IgD-negative memory B cell (primary cell): ENCODE measurements around the gene GPC6. TPM values are rescaled to one million over a fixed set of nuclear protein-coding genes. Genes with fewer than 3 reads are reported as not detected.

Experiments
- H3K27ac Mint-ChIP-seq, 3 donors: one replicate each; pipeline ENCODE4 v1.8.0; 2020 to 2022; ENCODE audit warnings: mild to moderate bottlenecking in 3 of 3, mixed read lengths in 3 of 3, moderate library complexity in 1 of 3
- H3K27me3 Mint-ChIP-seq: one replicate; pipeline ENCODE4 v1.8.0; 2021; ENCODE audit warnings: mixed read lengths
- H3K36me3 Mint-ChIP-seq: one replicate; pipeline ENCODE4 v1.8.0; 2020; ENCODE audit warnings: mild to moderate bottlenecking, mixed read lengths
- H3K4me1 Mint-ChIP-seq, 3 donors: one replicate each; pipeline ENCODE4 v1.8.0; 2020 to 2022; ENCODE audit warnings: mixed read lengths in 3 of 3, mild to moderate bottlenecking in 1 of 3
- H3K4me3 Mint-ChIP-seq, 4 donors: one replicate each; pipeline ENCODE4 v1.8.0; 2020 to 2022; ENCODE audit warnings: mild to moderate bottlenecking in 4 of 4, mixed read lengths in 4 of 4, moderate library complexity in 3 of 4
- H3K9me3 Mint-ChIP-seq, 3 donors: one replicate each; pipeline ENCODE4 v1.8.0; 2020 to 2021; ENCODE audit warnings: mixed read lengths in 3 of 3, mild to moderate bottlenecking in 1 of 3
- polyA plus RNA-seq: library from polyadenylated mRNA; unstranded; fragments of 300-500 nt; fragmentation: Illumina TruSeq; gene quantifications from one replicate; pipeline ENCODE4 v1.2.3, GENCODE V29; 2021

Gene GPC6
- polyA plus RNA-seq, 1 donor from 2014 or later: not detected

- Mint-ChIP-seq H3K27me3 (no peaks in the 10 kb centered on the region), H3K4me3 (no peak overlapping the region), H3K9me3 (no peaks in the 10 kb centered on the region), H3K4me1 (peaks cover 0 to 2% (median 1%) of the 10 kb centered on the region in 3 donors), H3K27ac (no peak overlapping the region), H3K36me3 (no peaks in the 10 kb centered on the region)
Observed at GRCh38 chr13:94261163-94261562, 1034.6 kb downstream of the GPC6 start.

- Mint-ChIP-seq H3K4me3 (no peak overlapping the region), H3K36me3 (no peaks in the 10 kb centered on the region), H3K4me1 (peaks cover 0 to 2% (median 1%) of the 10 kb centered on the region in 3 donors)
Observed at GRCh38 chr13:94263038-94263437, 1036.4 kb downstream of the GPC6 start.

GRCh38 chr13:94267581-94268366, 1041.2 kb downstream of the GPC6 start:
- no peak overlapping the region for H3K4me3 Mint-ChIP-seq
- no peaks in the 10 kb centered on the region for H3K27me3 Mint-ChIP-seq

More at GRCh38 chr13:94263038-94263437, 1036.4 kb downstream of the GPC6 start:
- Mint-ChIP-seq H3K27ac (no peak overlapping the region), H3K9me3 (no peaks in the 10 kb centered on the region), H3K27me3 (no peaks in the 10 kb centered on the region)

GRCh38 chr13:94268661-94269060, 1042.1 kb downstream of the GPC6 start:
- H3K27ac Mint-ChIP-seq: no peak overlapping the region

More at GRCh38 chr13:94267581-94268366, 1041.2 kb downstream of the GPC6 start:
- Mint-ChIP-seq H3K27ac (no peak overlapping the region), H3K9me3 (no peaks in the 10 kb centered on the region), H3K4me1 (no peaks in the 10 kb centered on the region), H3K36me3 (no peaks in the 10 kb centered on the region)

GRCh38 chr13:94269557-94269956, 1043.0 kb downstream of the GPC6 start:
- Mint-ChIP-seq H3K27ac (peak overlapping the region in 1 of 3 donors; percentile 94), H3K27me3 (no peaks in the 10 kb centered on the region), H3K4me1 (peaks cover 0 to 3% (median 0%) of the 10 kb centered on the region in 3 donors), H3K4me3 (no peak overlapping the region), H3K36me3 (peaks cover 2% of the 10 kb centered on the region), H3K9me3 (no peaks in the 10 kb centered on the region)

More at GRCh38 chr13:94268661-94269060, 1042.1 kb downstream of the GPC6 start:
- no peaks in the 10 kb centered on the region for H3K27me3 Mint-ChIP-seq
- no peak overlapping the region for H3K4me3 Mint-ChIP-seq
- peaks cover 2% of the 10 kb centered on the region for H3K36me3 Mint-ChIP-seq
- no peaks in the 10 kb centered on the region for H3K9me3 Mint-ChIP-seq
- H3K4me1 Mint-ChIP-seq: no peaks in the 10 kb centered on the region

GRCh38 chr13:94270556-94270955, 1043.9 kb downstream of the GPC6 start:
- Mint-ChIP-seq H3K27me3 (no peaks in the 10 kb centered on the region), H3K36me3 (peaks cover 6% of the 10 kb centered on the region), H3K9me3 (no peaks in the 10 kb centered on the region), H3K4me1 (peaks cover 0 to 3% (median 0%) of the 10 kb centered on the region in 3 donors), H3K27ac (no peak overlapping the region), H3K4me3 (peak overlapping the region in 1 of 4 donors; percentile 60)

GRCh38 chr13:94272038-94272437, 1045.4 kb downstream of the GPC6 start:
- Mint-ChIP-seq H3K4me1 (peaks cover 0 to 3% (median 0%) of the 10 kb centered on the region in 3 donors), H3K9me3 (no peaks in the 10 kb centered on the region), H3K36me3 (peaks cover 6% of the 10 kb centered on the region), H3K27ac (no peak overlapping the region), H3K4me3 (no peak overlapping the region), H3K27me3 (no peaks in the 10 kb centered on the region)

GRCh38 chr13:94280349-94280748, 1053.7 kb downstream of the GPC6 start:
- Mint-ChIP-seq H3K27me3 (peaks cover 2% of the 10 kb centered on the region), H3K9me3 (peaks cover 0 to 9% (median 4%) of the 10 kb centered on the region in 3 donors), H3K4me3 (no peak overlapping the region), H3K27ac (no peak overlapping the region), H3K4me1 (no peaks in the 10 kb centered on the region), H3K36me3 (peaks cover 1% of the 10 kb centered on the region)

- peaks cover 2% of the 10 kb centered on the region for H3K27me3 Mint-ChIP-seq
- no peaks in the 10 kb centered on the region for H3K36me3 Mint-ChIP-seq
- no peaks in the 10 kb centered on the region for H3K4me1 Mint-ChIP-seq
- H3K9me3 Mint-ChIP-seq: peaks cover 0 to 9% (median 4%) of the 10 kb centered on the region in 3 donors
- H3K4me3 Mint-ChIP-seq: no peak overlapping the region
- no peak overlapping the region for H3K27ac Mint-ChIP-seq
Observed at GRCh38 chr13:94280845-94281244, 1054.2 kb downstream of the GPC6 start.

GRCh38 chr13:94286581-94286980, 1060.0 kb downstream of the GPC6 start:
- Mint-ChIP-seq H3K4me1 (no peaks in the 10 kb centered on the region), H3K9me3 (peaks cover 0 to 4% (median 0%) of the 10 kb centered on the region in 3 donors), H3K27me3 (peaks cover 2% of the 10 kb centered on the region), H3K27ac (no peak overlapping the region), H3K36me3 (peaks cover 3% of the 10 kb centered on the region), H3K4me3 (no peak overlapping the region)

- H3K9me3 Mint-ChIP-seq: no peaks in the 10 kb centered on the region
- H3K4me1 Mint-ChIP-seq: no peaks in the 10 kb centered on the region
- H3K36me3 Mint-ChIP-seq: peaks cover 3% of the 10 kb centered on the region
- H3K27me3 Mint-ChIP-seq: no peaks in the 10 kb centered on the region
- no peak overlapping the region for H3K4me3 Mint-ChIP-seq
- H3K27ac Mint-ChIP-seq: no peak overlapping the region
Observed at GRCh38 chr13:94291631-94292322, 1065.2 kb downstream of the GPC6 start.

- no peak overlapping the region for H3K27ac Mint-ChIP-seq
- no peak overlapping the region for H3K4me3 Mint-ChIP-seq
- peaks cover 3% of the 10 kb centered on the region for H3K36me3 Mint-ChIP-seq
- no peaks in the 10 kb centered on the region for H3K4me1 Mint-ChIP-seq
- H3K9me3 Mint-ChIP-seq: no peaks in the 10 kb centered on the region
- no peaks in the 10 kb centered on the region for H3K27me3 Mint-ChIP-seq
Observed at GRCh38 chr13:94292323-94292640, 1065.7 kb downstream of the GPC6 start.

- Mint-ChIP-seq H3K4me3 (no peak overlapping the region), H3K27ac (no peak overlapping the region), H3K9me3 (peaks cover 0 to 1% (median 0%) of the 10 kb centered on the region in 3 donors), H3K27me3 (no peaks in the 10 kb centered on the region), H3K36me3 (no peaks in the 10 kb centered on the region), H3K4me1 (no peaks in the 10 kb centered on the region)
Observed at GRCh38 chr13:94296471-94296870, 1069.9 kb downstream of the GPC6 start.

GRCh38 chr13:94298346-94298745, 1071.7 kb downstream of the GPC6 start:
- H3K27ac Mint-ChIP-seq: no peak overlapping the region
- H3K9me3 Mint-ChIP-seq: peaks cover 0 to 4% (median 1%) of the 10 kb centered on the region in 3 donors
- H3K36me3 Mint-ChIP-seq: no peaks in the 10 kb centered on the region
- peaks cover 3% of the 10 kb centered on the region for H3K27me3 Mint-ChIP-seq
- H3K4me1 Mint-ChIP-seq: no peaks in the 10 kb centered on the region
- H3K4me3 Mint-ChIP-seq: no peak overlapping the region

GRCh38 chr13:94300401-94300800, 1073.8 kb downstream of the GPC6 start:
- Mint-ChIP-seq H3K9me3 (peaks cover 0 to 4% (median 1%) of the 10 kb centered on the region in 3 donors), H3K36me3 (no peaks in the 10 kb centered on the region), H3K27ac (no peak overlapping the region), H3K27me3 (peaks cover 3% of the 10 kb centered on the region), H3K4me3 (no peak overlapping the region), H3K4me1 (no peaks in the 10 kb centered on the region)
